HG03460 (cell line): ENCODE results near the gene CYB561.
A peak's percentile ranks its signal among the peaks of the same experiment; 100 is the strongest.
"Not testable (repeated sequence)": the region's sequence is repeated elsewhere in the genome, so short reads cannot be mapped to it uniquely, and the experiment has no call there.

Source experiments
- ATAC-seq: cut with Tn5 transposase; IDR thresholded peaks from one replicate; pipeline ENCODE4 v1.9.1; 2021; ENCODE audit not compliant: unreplicated experiment

CYB561 gene

DNA sequence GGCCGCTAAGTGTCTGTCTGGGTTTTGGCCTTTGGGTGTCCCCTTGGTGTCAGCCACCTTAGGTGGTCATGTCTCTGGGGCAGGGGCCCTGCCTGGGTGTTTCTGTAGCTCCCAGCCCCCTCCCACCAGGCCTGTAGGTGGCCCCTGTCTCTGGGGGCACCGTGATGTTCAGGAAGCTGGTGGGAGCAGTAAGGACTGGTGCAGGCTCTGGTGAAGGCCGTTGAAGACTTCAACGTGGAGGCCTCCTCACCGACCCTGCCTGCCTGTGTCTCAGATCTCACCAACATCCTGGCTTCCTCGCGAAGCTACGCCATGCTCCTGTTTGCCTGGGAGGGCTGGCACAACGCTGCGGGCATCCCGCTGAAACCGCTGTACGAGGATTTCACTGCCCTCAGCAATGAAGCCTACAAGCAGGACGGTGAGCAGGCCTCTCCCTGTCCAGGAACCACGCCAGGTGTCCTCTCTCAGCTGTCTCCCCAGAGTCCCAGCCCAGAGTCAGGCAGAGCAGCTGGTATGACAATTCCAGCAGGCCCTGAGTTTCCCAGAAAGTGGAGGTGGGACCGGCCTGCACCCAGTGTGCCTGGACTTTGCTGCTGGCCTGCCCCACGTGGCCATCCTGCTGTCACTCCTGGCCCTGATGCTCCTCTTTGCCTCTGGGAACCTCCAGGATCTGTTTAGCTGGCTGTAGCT lies 33.5 kb upstream of the CYB561 start:
- ATAC-seq = no peak

GRCh38 chr17:63478814-63479494 lies 32.8 kb upstream of the CYB561 start:
- peak; percentile 68 for ATAC-seq

- no peak for ATAC-seq
These were observed 31.7 kb upstream of the CYB561 start for GRCh38 chr17:63477480-63478440.

- no peak for ATAC-seq
These were observed 30.9 kb upstream of the CYB561 start, which contains the start of gene ACE for GRCh38 chr17:63476854-63477479. Gene ACE (plus strand): TSS chr17:63477061. CDS start chr17:63477095, 34 bp downstream.

DNA sequence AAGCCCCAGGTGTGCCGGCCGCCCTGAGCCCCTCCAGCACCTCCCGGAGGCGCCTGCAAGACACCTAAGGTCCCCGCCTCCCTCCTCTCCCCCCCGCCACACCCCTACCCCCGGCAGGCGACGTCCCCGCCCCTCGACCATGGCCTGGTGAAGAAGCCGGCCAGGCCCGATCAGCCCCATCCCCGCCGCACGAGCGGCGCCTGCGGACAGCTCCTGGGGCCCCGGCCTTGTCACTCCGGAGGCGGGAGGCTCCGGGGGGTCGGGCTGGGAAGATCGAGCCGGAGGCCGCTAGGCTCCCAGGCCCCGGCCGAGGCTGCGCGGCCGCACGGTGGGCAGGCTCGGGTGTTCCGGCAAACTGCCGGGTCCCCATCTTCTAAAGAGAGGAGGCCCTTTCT lies 30.4 kb upstream of the CYB561 start:
- ATAC-seq = no peak

DNA sequence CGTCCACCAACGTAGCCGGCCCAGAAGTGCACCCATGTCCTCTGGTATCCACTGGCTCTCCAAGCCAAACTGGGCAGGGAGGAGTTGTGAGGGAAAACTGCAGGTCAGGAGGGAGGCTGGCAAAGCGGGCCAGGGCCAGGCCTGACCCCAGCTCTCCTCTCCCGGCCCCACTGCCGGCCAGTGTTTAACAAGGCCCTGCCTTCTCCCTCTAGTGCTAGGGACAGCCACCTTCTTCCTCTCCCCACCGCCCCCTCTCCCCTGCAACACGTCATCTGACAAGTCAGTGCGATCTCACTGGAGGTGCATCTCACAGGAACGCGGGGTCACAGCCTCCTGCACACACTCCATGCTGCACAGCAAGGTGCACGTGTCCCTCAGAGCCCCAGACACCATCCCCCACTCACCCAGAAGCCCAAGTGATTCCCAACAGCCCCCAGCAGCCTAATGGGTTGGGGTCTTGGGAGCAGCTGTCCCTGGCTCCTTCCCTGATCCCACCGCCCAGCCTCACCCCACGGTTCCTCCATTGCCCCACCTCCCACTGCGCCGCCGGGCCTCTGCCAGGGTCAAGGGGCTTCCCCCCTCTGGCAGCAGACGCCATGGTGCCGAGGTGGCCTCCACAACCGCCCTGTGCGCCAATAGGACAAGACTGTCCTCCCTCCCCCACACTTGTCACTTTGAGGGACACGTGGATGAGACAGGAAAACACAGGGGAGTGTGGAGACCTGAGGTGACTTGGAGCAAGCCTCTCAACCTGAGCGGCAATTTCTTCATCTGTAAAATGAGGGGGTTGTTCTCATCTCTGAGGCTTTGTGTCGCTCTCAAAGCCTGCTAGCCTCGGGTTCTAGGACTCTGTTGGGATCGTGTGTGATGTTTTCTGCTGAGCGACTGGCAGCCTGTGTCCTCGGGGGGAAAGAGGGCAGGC lies 29.6 kb upstream of the CYB561 start:
- no peak for ATAC-seq

- ATAC-seq = no peak
These were observed 28.7 kb upstream of the CYB561 start for GRCh38 chr17:63474586-63475460.

DNA sequence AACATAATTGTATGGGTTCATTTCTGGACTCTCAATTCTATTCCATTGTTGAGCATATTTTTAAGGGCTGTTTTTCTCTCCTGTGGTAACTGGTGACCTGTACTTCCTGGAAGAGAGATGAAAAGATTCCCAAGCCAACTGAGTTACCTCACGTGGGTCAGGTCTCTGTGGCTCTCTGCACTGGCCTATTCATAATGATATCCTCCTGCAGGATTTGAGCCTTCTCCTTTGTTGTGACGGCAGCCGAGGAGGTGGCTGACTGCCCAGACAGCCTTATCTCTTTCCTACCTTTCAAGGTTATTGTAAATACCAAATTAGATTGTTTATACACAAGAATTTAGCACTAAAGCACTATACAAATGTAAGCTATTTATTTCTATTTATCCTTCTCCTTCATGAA lies 28.1 kb upstream of the CYB561 start:
- no peak for ATAC-seq

DNA sequence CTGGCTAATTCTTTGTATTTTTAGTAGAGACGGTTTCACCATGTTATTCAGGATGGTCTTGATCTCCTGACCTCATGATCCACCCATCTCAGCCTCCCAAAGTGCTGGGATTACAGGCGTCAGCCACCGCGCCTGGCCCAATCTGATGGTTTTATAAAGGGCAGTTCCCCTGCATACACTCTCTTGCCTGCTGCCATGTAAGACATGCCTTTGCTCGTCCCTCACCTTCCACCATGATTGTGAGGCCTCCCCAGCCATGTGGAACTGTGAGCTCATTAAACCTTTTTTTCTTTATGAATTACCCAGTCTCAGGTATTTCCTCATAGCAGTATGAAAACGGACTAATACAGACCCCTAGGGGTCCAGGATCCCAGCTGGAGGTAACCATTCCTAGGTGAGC lies 22.0 kb upstream of the CYB561 start:
- not testable (repeated sequence) for ATAC-seq

GRCh38 chr17:63464691-63465236 lies 18.7 kb upstream of the CYB561 start:
- ATAC-seq = no peak

- no peak for ATAC-seq
These were observed 17.7 kb upstream of the CYB561 start for GRCh38 chr17:63463771-63464170.

GRCh38 chr17:63460018-63460417 lies 13.9 kb upstream of the CYB561 start:
- no peak for ATAC-seq

- ATAC-seq = no peak
These were observed 12.4 kb upstream of the CYB561 start for GRCh38 chr17:63458478-63458877.

GRCh38 chr17:63455417-63455816 lies 9.3 kb upstream of the CYB561 start:
- ATAC-seq = no peak

DNA sequence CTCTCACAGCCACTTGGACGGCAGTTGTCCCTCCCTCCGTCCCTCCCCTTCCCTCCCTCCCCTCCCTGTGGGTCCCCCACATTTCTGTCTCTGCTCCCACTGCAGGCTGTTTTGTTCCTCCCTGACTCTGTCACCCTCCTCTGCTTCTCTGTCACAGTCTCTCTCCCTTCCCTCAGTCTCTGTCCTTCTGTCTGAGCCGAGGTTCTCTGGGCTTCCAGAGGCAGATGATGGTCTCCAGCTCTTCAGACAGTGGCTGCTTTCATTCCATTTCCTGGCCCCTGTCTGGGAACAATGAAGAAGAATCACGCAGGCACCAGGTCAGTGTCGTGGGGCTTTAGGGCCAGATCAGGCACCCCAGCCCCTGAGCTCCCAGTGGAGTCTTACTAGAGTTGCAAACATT lies 8.8 kb upstream of the CYB561 start:
- no peak for ATAC-seq

DNA sequence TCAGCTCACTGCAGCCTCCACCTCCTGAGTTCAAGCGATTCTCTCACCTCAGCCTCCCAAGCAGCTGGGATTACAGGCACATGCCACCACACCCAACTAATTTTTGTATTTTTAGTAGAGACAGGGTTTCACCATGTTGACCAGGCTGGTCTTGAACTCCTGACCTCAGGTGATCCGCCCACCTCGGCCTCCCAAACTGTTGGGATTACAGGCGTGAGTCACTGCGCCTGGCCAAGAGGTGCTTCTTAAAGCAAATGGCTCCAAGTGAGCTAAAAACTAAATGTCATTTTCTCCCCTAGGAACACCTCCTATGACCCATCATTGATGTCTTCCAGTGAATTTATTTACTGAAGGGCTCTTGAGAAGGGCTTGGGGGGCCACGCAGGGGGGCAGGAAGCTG lies 8.3 kb upstream of the CYB561 start:
- not testable (repeated sequence) for ATAC-seq

- no peak for ATAC-seq
These were observed 7.0 kb upstream of the CYB561 start for GRCh38 chr17:63452962-63453551.
